ENCODE measurements around the gene ATRIP. TPM values are rescaled to one million over a fixed set of nuclear protein-coding genes. Genes with fewer than 3 reads are reported as not detected.

ATRIP gene
- total RNA-seq, 1 donor from 2014 or later = 14.6 TPM

GRCh38 chr3:48411041-48411588 lies 35.4 kb upstream of the ATRIP start:
- no peaks in the 10 kb centered on the region for H3K36me3 Mint-ChIP-seq (ENCODE audit: low read depth)
- intact Hi-C loops (cut with micrococcal nuclease) = no loop called here
- ChIA-PET POLR2A (no interaction called here), CTCF (interaction anchor here (1.8 kb wide), 1 partner anchor 10 kb away, joined by 10 read pairs; no protein-coding TSS in a partner anchor)
- no peak overlapping the region for H3K27ac Mint-ChIP-seq
- no peaks in the 10 kb centered on the region for H3K4me1 Mint-ChIP-seq
- H3K27me3 Mint-ChIP-seq = no peaks in the 10 kb centered on the region
- DNase-seq (no peak), ATAC-seq (ENCODE audit: low read depth) (no peak)
- no peaks in the 10 kb centered on the region for H3K9me3 Mint-ChIP-seq
- TF ChIP-seq CTCF (IDR thresholded peaks at IDR 0.05) = no peak
- H3K4me3 Mint-ChIP-seq = no peak overlapping the region

- intact Hi-C loops (cut with micrococcal nuclease) = no loop called here
- TF ChIP-seq CTCF (IDR thresholded peaks at IDR 0.05) = no peak
- Mint-ChIP-seq H3K4me1 (no peaks in the 10 kb centered on the region), H3K27me3 (no peaks in the 10 kb centered on the region), H3K4me3 (no peak overlapping the region), H3K27ac (no peak overlapping the region), H3K36me3 (ENCODE audit: low read depth) (no peaks in the 10 kb centered on the region), H3K9me3 (no peaks in the 10 kb centered on the region)
- DNase-seq (no peak), ATAC-seq (ENCODE audit: low read depth) (no peak)
- ChIA-PET POLR2A (interaction anchor here (0.6 kb wide), 1 partner anchor 47 kb away, joined by 8 read pairs; no protein-coding TSS in a partner anchor), CTCF (interaction anchor here (1.8 kb wide), 1 partner anchor 11 kb away, joined by 10 read pairs; no protein-coding TSS in a partner anchor)
These were observed 34.7 kb upstream of the ATRIP start for GRCh38 chr3:48411606-48412374.

- Mint-ChIP-seq H3K4me3 (no peak overlapping the region), H3K9me3 (no peaks in the 10 kb centered on the region), H3K27ac (no peak overlapping the region), H3K27me3 (no peaks in the 10 kb centered on the region), H3K36me3 (ENCODE audit: low read depth) (no peaks in the 10 kb centered on the region), H3K4me1 (no peaks in the 10 kb centered on the region)
- ChIA-PET POLR2A (interaction anchor here (0.6 kb wide), 1 partner anchor 46 kb away, joined by 8 read pairs; no protein-coding TSS in a partner anchor), CTCF (interaction anchor here (1.8 kb wide), 1 partner anchor 12 kb away, joined by 10 read pairs; no protein-coding TSS in a partner anchor)
- intact Hi-C loops (cut with micrococcal nuclease) = no loop called here
- no peak for ATAC-seq (ENCODE audit: low read depth)
- no peak for TF ChIP-seq CTCF (IDR thresholded peaks at IDR 0.05)
- DNase-seq = no peak
These were observed 34.0 kb upstream of the ATRIP start for GRCh38 chr3:48412375-48413001.

GRCh38 chr3:48413086-48413485 lies 33.5 kb upstream of the ATRIP start:
- no peak overlapping the region for H3K27ac Mint-ChIP-seq
- no peak overlapping the region for H3K4me3 Mint-ChIP-seq
- TF ChIP-seq CTCF (IDR thresholded peaks at IDR 0.05) = no peak
- no peaks in the 10 kb centered on the region for H3K9me3 Mint-ChIP-seq
- ATAC-seq (ENCODE audit: low read depth) = no peak
- H3K4me1 Mint-ChIP-seq = no peaks in the 10 kb centered on the region
- POLR2A ChIA-PET = no interaction called here
- no peak for DNase-seq
- no peaks in the 10 kb centered on the region for H3K36me3 Mint-ChIP-seq (ENCODE audit: low read depth)
- intact Hi-C loops (cut with micrococcal nuclease) = no loop called here
- no peaks in the 10 kb centered on the region for H3K27me3 Mint-ChIP-seq
- CTCF ChIA-PET = no interaction called here

- CTCF ChIA-PET = no interaction called here
- ATAC-seq (ENCODE audit: low read depth) = no peak
- POLR2A ChIA-PET = no interaction called here
- H3K27me3 Mint-ChIP-seq = no peaks in the 10 kb centered on the region
- no peaks in the 10 kb centered on the region for H3K36me3 Mint-ChIP-seq (ENCODE audit: low read depth)
- intact Hi-C loops (cut with micrococcal nuclease) = no loop called here
- no peaks in the 10 kb centered on the region for H3K4me1 Mint-ChIP-seq
- TF ChIP-seq CTCF (IDR thresholded peaks at IDR 0.05) = no peak
- no peak for DNase-seq
- no peak overlapping the region for H3K4me3 Mint-ChIP-seq
- no peak overlapping the region for H3K27ac Mint-ChIP-seq
- H3K9me3 Mint-ChIP-seq = no peaks in the 10 kb centered on the region
These were observed 32.9 kb upstream of the ATRIP start for GRCh38 chr3:48413611-48414010.
